HG02973 (cell line): ENCODE results near the gene DLG4.

Experiments used
- ATAC-seq: cut with Tn5 transposase; IDR thresholded peaks from one replicate; pipeline ENCODE4 v1.9.1; 2021; ENCODE audit warnings: moderate library complexity; ENCODE audit not compliant: unreplicated experiment

DLG4 gene

GRCh38 chr17:7219812-7220592 is at the start of gene DLG4, which contains the start of gene ACADVL:
TSS of gene DLG4 (minus strand) at chr17:7219836.
TSS of gene ACADVL (plus strand) at chr17:7219938. CDS start at chr17:7219985, 47 bp downstream.
- ATAC-seq, result peak; percentile 55

DNA sequence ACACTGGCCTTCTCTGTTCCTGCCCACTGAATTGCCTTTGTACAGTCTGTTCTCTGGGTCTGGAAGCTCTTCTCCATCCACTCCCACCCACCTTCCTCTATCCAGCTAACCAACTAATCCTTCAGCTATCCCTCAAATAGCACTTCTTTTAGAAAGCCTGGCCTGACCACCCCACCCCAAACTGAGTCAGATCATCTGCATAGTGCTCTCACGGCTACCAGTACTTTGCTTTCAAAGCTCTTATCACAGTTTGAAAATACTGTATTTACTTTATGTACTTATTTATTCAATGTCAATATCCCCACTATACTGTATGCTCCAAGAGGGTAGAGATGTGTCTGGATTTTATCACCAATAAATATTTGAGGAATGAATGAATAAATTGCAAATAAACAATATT is 47.1 kb upstream of the DLG4 start:
- ATAC-seq, result no peak

- ATAC-seq, result no peak
These were observed 44.1 kb upstream of the DLG4 start for GRCh38 chr17:7263801-7264078.

DNA sequence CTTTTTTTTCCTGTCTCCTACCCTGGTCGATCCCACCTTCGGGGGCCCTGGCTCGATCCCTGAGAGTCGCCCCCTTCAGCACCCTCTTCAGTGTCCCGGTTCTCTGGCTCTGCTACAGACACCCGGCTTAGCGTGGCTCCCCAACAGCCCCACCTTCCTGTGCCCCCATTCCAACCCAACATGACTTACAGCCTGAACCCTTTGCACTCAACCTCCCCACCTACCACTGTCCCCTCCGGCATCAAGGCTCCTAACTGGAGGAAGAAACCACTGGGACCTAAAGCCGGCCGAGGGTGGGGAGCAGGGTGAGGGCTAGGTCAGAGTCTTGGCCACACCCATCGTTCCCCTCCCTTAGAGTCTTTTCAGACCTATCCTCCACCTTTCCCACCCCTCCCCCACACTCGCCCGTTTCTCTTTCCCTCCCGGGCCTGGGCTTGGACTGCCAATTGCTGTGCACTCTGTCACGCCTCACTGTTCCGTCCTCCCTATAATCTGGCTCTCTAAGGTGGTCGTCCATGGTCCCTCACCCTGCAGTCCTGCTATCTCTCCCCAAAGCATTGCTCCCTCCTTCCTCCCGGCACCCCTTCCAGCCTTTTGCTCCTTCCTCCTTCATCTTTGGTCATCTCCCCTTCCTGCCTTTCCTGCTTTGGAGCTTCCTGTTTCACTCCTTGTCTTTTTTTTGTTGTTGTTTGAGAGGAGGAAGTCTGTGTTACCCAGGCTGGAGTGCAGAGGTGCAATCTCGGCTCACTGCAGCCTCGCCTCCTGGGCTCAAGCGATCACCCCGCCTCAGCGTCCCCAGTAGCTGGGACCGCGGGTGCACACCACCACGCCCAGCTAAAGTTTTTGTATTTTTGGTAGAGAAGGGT is 43.5 kb upstream of the DLG4 start:
- no peak for ATAC-seq

DNA sequence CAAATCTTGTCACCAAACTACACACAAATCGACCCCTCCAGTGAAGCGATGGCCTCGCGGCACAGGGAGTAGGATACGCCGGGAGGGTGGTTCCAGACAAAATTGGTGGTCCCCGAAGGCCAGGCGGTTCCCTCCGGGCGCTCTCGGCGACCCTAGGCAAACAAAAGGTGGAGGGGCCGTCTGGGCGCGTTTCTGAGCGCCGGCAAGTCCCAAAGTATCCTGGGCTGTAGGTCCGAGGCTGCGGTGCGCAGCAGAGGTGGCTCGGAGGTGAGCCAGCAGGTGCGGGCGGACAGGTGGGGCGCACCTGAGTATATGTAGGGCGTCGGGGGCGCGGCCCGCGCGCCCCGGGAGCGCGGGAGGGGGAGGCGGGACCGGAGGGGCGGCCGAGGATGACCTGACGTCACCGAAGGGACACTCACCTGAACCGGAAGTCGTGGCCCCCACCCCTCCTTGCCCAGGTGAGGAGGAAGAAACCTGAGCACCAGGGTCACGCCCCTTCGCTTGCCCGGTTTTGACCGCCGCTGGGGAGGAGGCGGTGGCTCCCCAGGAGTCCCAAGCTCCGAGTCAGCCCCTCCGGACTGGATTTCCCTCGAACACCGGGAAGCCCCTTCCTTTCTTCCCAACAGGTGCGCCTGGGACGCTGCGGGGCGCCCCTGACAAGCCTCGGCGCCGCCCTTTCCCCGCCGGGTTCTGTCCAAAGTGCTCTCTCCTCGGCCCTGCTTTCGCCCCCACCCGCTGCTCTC is 42.7 kb upstream of the DLG4 start, which contains the start of gene CLDN7:
Gene CLDN7 (minus strand): TSS at position 287 of the 743 bp plus-strand sequence. CDS start 435 bp downstream, outside the sequence.
- no peak for ATAC-seq

DNA sequence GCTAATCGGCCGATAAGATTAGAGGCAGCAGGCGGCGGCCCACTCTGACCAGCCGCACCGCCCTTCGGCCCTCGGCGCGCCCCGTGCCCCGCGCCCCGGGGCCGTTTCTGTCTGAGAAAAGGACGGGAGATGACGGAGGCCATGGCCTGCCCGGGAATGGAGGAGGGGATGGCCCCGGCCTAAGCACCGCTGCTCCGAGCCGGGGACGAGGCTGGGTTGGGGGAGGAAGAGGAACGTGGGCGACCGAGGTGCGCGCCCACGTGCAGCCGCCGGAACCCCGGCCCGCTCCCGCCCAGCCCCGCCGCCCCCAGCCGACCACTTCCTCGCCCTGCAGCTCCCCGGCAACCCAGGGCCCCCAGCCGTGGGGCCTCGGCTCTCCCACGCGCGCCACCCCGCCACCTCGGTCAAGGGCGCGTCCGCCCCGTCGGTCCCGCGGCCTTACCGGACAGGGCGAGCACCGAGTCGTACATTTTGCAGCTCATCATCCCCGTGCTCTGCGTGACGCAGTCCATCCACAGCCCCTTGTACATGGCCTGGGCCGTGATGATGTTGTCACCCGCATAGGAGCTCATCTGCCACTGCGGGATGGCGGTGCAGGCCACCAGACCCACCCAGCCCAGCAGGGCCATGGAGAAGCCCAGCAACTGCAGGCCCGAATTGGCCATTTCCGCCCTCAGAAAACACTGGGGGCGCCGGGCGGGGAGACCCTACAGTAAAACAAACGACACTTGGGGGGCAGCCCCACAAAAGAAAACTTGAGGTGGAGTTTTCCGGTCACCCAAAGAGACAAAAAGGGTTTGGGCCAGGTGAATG is 41.9 kb upstream of the DLG4 start:
- ATAC-seq, result no peak

DNA sequence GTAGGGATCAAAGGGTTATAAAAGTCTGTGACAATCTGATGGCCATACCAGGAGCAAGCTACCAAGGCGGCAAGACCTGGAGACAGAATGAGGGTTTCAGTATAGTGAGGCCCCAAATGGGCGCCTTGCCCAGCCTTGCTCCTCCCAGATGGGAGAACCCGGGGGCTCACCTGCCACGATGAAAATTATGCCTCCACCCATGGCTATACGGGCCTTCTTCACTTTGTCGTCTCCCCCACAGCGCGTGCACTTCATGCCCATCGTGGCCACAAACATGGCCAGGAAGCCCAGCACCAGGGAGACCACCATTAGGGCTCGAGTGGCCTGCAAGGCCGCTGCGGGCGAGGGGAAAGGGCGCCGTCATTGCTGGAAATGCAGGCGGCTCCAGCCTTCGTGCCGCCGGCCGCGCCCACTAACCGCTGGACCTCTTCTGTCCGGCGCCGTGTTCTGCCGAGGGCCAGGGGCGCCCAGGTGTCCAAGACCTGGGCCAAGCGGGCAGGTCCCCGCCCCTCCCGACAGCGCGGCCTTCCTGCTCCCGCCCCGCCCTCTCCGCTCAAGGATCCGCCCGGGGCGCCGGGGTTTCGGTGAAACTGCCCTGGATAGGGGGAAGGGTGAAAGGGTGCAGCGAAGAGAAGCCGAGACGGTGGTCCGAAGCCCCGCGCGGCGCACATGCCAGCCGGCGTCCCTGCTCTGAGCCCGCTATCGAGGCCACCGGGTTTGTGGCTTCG is 41.2 kb upstream of the DLG4 start:
- no peak for ATAC-seq

GRCh38 chr17:7260151-7260550 is 40.5 kb upstream of the DLG4 start:
- no peak for ATAC-seq

DNA sequence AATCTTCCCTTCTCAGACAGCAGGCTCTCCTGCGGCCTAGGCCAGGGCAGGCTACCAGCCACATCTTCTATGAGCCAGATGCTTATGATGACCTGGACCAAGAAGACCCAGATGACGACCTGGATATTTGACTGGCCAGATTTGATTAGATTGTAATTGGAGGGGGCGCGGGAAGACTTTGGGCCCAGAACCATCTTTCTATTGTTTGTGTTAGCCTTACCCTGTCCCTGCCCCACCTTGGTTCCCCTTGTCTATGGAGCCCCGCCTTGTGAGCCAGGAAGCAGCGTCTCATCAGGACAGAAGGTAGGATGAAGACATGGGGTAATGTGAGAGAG is 39.9 kb upstream of the DLG4 start:
- ATAC-seq, result no peak

DNA sequence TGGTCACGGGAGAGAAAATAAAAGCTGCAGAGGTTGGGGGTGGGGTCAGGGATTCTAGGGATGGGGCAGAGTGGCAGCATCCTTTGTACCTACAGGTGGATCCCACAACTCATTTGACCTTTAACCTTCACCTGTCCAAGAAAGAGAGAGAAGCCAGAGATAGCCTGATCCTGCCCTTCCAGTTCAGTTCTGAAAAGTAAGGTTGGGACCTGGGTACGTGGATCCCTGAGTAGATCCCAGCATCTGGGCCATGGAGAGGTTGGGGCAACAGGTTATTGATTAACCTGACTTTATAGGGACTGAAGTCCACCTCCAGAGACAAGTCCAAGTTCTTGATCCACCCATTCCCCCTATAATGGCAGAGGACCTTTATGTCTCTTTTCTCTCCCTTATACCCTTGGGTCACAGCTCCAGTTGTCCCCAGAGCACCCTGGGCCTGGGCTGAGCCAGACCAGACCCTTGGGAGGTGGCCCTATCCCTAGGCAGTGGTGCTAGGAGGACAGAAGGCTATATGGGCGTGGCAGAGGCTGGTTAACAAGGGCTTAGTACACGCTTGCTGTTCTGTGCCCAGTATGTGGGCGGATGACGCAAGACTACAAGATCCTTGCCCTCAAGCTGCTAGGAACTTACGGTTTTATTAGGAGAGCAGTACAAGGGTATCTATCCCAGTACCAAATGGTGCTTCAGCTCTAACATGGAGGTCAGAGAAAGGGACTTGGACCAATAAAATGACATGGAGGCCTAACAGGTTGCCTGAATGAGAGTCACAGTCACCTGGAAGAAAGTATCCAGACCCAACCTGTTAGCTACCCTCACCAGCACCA is 39.3 kb upstream of the DLG4 start:
- ATAC-seq, result no peak

DNA sequence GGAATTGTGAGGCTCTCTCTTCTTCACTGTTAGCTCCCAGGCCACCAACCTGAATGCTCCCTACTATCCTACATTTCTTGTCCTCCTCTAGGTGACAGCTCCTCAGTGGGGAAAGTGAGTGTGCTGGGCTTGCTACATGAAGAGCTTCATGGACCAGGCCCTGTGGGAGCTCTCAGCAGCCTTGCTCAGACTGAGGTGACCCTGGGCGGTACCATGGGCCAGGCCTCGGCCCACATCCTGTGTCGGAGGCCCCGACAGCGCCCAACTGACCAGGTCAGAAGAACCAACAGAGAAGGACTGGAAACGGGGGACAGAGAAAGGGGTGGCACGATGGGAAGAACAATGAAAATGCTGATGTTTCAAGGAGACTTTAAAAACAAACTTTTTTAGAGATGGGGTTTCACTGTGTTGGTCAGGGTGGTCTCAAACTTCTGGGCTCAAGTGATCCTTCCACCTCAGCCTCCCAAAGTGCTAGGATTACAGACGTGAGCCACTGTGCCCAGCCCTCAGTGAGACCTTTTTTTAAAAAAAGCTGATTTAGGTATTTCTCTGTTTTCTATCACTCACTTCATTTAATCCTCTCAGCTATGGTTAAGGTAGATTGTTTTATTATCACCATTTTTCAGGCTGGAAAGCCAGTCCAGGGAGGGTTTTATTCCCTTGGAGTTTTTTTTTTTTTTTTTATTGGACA is 37.3 kb upstream of the DLG4 start:
- ATAC-seq, result no peak

GRCh38 chr17:7254511-7254910 is 34.9 kb upstream of the DLG4 start:
- no peak for ATAC-seq

DNA sequence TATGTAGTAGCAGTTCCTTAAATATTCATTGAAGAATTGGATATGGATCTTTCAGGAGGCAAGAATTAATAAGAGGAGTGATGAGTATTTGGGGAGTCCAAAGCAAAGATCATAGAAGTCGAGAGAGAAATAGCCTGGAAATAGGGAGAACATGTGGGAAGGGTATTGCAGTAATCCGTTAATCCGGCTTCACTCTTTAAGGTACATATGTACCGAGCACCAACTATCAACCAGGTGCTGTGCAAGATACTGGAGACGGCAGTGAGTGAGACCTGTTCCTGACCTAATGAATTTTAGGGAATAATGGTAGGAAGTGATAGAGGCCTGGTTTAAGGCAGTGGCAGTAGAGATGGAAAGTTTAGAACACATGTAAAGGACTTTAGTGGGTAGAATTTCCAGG is 33.4 kb upstream of the DLG4 start:
- ATAC-seq, result no peak

DNA sequence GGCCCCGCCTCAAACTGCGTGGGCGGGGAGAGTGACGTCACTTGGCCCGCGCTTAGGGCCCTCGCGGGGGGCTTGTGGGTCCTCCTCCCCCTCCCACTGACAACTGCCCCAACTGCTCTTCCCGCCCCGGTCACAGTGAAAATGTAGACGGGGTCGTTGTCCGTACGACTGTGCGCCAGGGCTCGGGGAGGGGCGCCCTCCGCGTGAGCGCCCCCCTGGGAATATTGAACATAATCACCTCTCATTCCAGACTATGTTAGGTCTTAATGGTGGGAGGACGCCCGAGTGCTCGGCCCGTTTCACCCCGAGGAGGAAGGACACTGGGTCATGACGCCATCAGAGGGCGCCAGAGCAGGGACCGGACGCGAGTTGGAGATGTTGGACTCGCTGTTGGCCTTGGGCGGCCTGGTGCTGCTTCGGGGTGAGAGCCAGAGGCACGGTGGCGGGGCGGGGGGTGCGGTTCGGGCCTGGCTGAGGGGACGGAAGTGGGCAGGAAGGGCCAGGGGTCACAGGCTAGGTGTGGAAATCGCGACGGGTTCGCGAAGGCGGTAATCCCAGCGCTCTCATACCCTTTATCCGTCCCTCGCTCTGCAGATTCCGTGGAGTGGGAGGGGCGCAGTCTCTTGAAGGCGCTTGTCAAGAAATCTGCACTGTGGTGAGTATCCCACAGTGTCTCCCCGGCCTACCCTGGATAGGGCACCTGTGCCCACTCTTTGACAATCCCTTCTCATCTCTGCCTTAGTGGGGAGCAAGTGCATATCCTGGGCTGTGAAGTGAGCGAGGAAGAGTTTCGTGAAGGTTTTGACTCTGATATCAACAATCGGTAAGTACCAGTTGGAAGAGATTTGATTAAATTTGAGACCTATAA is 32.8 kb upstream of the DLG4 start, which contains the start of gene ELP5:
Gene ELP5 (plus strand): TSS at position 40 of the 868 bp plus-strand sequence. CDS start 336 bp downstream, at position 376.
- ATAC-seq, result peak; percentile 52

GRCh38 chr17:7251661-7252175 is 32.1 kb upstream of the DLG4 start, which contains the start of gene CTDNEP1:
TSS of gene CTDNEP1 (minus strand) at chr17:7251734. CDS start at chr17:7251296, 438 bp downstream.
- peak; percentile 77 for ATAC-seq

- ATAC-seq, result no peak
These were observed 31.3 kb upstream of the DLG4 start for GRCh38 chr17:7250695-7251627.
